GM12874 (cell line): ENCODE results near the gene AKIRIN1.

Experiments
- TF ChIP-seq, protein P1 (sequence below): IDR thresholded peaks from 2 replicates; pipeline ENCODE4 v1.5.1; 2011; ENCODE audit warnings: low read depth, mild to moderate bottlenecking, control low read depth, low read length, moderate library complexity; ENCODE audit not compliant: insufficient read depth

Gene AKIRIN1

DNA sequence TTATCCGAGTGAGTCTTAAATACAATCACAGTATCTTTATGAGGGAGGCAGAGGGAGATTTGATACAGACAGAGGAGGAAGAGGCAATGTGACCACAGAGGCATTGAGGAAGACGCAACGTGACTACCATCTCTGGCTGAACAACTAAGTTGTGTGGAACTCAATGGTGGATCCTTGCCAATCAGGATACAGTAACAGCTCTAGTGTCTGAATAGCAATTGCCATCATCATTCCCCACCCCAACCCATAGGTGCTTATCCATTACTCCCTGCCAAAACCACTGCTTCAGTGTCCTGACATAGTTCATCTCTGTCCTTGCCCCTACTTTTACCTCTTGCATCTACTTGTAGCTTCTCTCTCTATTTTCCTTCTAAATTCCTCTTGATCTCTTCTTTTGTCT lies 29.0 kb upstream of the AKIRIN1 start:
- TF ChIP-seq, protein P1, sequence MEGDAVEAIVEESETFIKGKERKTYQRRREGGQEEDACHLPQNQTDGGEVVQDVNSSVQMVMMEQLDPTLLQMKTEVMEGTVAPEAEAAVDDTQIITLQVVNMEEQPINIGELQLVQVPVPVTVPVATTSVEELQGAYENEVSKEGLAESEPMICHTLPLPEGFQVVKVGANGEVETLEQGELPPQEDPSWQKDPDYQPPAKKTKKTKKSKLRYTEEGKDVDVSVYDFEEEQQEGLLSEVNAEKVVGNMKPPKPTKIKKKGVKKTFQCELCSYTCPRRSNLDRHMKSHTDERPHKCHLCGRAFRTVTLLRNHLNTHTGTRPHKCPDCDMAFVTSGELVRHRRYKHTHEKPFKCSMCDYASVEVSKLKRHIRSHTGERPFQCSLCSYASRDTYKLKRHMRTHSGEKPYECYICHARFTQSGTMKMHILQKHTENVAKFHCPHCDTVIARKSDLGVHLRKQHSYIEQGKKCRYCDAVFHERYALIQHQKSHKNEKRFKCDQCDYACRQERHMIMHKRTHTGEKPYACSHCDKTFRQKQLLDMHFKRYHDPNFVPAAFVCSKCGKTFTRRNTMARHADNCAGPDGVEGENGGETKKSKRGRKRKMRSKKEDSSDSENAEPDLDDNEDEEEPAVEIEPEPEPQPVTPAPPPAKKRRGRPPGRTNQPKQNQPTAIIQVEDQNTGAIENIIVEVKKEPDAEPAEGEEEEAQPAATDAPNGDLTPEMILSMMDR, result no peak

GRCh38 chr1:38962560-38962959 lies 28.5 kb upstream of the AKIRIN1 start:
- TF ChIP-seq, protein P1, result no peak

DNA sequence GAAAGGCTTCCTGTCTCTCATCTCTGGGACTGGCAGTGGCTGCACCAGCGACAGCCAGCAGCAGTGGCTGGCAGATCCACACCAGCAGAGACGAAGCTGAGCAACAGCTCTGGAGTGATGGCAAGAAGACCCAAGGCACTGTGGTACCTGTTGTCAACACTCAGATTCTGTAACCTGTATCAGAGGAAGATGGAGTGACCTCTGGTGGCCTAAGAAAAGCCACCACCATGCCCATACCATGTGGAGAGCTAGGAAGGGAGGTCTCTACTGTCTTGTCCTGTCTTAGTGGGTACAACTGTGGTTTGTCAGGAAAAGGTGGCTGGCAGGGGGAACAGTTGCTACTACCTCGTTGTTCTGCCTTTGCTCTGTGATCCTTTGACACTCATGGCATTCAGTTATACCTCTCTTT lies 26.9 kb upstream of the AKIRIN1 start:
- TF ChIP-seq, protein P1, result peak; percentile 33; the same call in 1 of the 2 replicates

- TF ChIP-seq, protein P1, result no peak
These were observed 17.2 kb upstream of the AKIRIN1 start for GRCh38 chr1:38973659-38974437.

GRCh38 chr1:38989979-38990378 lies 1.1 kb upstream of the AKIRIN1 start:
- TF ChIP-seq, protein P1, result no peak

DNA sequence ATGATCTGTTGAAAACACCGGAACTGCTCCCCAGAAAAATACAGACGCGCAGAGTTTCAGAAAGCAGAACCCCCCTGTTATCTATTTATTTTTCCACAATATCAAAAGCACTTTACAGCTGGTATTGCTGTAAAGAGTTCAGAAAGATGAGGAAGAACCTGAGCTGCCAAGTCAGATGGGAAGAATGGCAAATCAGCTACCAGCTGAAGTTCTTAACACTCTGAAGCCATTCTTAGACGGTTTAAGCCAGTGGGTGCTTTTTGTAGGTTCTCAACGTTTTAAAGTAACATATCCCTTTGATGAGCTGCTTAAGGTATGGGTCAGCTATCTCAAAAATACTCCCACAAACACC lies 714 bp upstream of the AKIRIN1 start:
- TF ChIP-seq, protein P1, result no peak

DNA sequence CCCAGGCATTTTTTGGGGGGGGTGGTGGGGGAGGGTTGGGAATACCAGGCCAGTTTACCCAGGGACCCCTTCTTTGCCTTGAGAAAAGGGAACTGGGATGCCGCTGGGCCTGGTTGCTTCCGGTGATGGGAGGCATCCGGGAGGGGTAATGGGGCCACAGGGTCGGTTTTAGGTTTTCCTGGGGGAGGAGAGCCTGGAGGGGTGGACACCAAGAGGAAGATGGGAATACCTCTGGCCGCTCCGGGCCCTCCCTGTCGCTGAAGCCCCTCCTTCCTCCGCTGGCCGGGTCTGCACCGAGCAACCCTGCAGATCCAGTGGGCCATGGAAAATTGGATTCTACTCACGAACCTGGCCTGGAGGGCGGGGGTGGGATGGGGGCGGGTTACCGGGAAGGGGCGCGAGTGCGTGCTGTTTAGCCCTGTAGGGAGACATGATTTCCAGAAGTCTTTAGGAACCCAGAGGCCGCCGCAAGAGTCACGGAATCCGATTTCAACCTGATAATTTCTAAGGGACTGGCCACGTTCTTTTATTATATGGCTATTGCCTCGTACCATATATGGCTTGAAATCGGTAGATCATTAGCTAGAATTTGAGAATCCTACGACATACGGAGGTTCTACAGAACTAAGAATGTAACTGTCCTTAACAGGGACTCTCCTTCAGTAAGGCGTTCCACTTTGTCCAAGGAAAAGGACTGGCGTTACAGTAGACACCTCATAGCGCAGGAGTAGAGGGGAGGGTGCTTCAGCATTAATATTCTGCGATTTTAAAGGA lies 749 bp downstream of the AKIRIN1 start:
- TF ChIP-seq, protein P1, result no peak
